LHCN-M2 (cell line): ENCODE results near the gene PCDH9. TPM values are rescaled to one million over a fixed set of nuclear protein-coding genes. Genes with fewer than 3 reads are reported as not detected.

ENCODE experiments used
- DNase-seq: peaks from one replicate; pipeline ENCODE4 v3.0.0-alpha.2; 2012; ENCODE audit warnings: low read depth
- total RNA-seq: library from RNA; depleted of rRNA; stranded (reverse); fragments of >200 nt; gene quantifications from 2 replicates; pipeline ENCODE4 v1.2.3, GENCODE V29; 2014

Gene PCDH9
- total RNA-seq, 1 experiment from 2014 or later: 90.6 TPM

- DNase-seq: no peak
Observed at GRCh38 chr13:67161176-67161575, 69.0 kb downstream of the PCDH9 start.

GRCh38 chr13:67158903-67159302, 71.2 kb downstream of the PCDH9 start:
- no peak for DNase-seq

GRCh38 chr13:67156723-67157060, 73.4 kb downstream of the PCDH9 start:
- no peak for DNase-seq

GRCh38 chr13:67155898-67156722, 74.0 kb downstream of the PCDH9 start:
- no peak for DNase-seq

- DNase-seq: no peak
Observed at GRCh38 chr13:67152085-67152484, 78.1 kb downstream of the PCDH9 start.

- DNase-seq: no peak
Observed at GRCh38 chr13:67151652-67152051, 78.5 kb downstream of the PCDH9 start.

- DNase-seq: no peak
Observed at GRCh38 chr13:67150608-67151007, 79.5 kb downstream of the PCDH9 start.

GRCh38 chr13:67148161-67148571, 82.0 kb downstream of the PCDH9 start:
- DNase-seq: peak; percentile 74

GRCh38 chr13:67147342-67148133, 82.6 kb downstream of the PCDH9 start:
- DNase-seq: peak; percentile 70

GRCh38 chr13:67146523-67147130, 83.5 kb downstream of the PCDH9 start:
- no peak for DNase-seq

- DNase-seq: no peak
Observed at GRCh38 chr13:67145950-67146349, 84.2 kb downstream of the PCDH9 start.

GRCh38 chr13:67143544-67144115, 86.5 kb downstream of the PCDH9 start:
- DNase-seq: no peak

- DNase-seq: no peak
Observed at GRCh38 chr13:67140006-67140405, 90.1 kb downstream of the PCDH9 start.

GRCh38 chr13:67139551-67139950, 90.6 kb downstream of the PCDH9 start:
- no peak for DNase-seq

- no peak for DNase-seq
Observed at GRCh38 chr13:67138970-67139369, 91.2 kb downstream of the PCDH9 start.

- DNase-seq: peak; percentile 27
Observed at GRCh38 chr13:67137044-67137735, 92.9 kb downstream of the PCDH9 start.

- no peak for DNase-seq
Observed at GRCh38 chr13:67136157-67136556, 94.0 kb downstream of the PCDH9 start.

GRCh38 chr13:67135356-67135755, 94.8 kb downstream of the PCDH9 start:
- DNase-seq: no peak

GRCh38 chr13:67134417-67135129, 95.6 kb downstream of the PCDH9 start:
- DNase-seq: peak; percentile 21

- DNase-seq: no peak
Observed at GRCh38 chr13:67133476-67133875, 96.7 kb downstream of the PCDH9 start.

GRCh38 chr13:67131393-67131792, 98.7 kb downstream of the PCDH9 start:
- no peak for DNase-seq
